Measurements from ENCODE around the gene PCCB.
"Not testable (repeated sequence)": the region's sequence is repeated elsewhere in the genome, so short reads cannot be mapped to it uniquely, and the experiment has no call there.

PCCB gene

GRCh38 chr3:136262559-136262958 is 12.4 kb downstream of the PCCB start:
- no peak for DNase-seq (ENCODE audit: low read depth)

GRCh38 chr3:136263251-136263650 is 13.1 kb downstream of the PCCB start:
- DNase-seq (ENCODE audit: low read depth) = no peak

DNA sequence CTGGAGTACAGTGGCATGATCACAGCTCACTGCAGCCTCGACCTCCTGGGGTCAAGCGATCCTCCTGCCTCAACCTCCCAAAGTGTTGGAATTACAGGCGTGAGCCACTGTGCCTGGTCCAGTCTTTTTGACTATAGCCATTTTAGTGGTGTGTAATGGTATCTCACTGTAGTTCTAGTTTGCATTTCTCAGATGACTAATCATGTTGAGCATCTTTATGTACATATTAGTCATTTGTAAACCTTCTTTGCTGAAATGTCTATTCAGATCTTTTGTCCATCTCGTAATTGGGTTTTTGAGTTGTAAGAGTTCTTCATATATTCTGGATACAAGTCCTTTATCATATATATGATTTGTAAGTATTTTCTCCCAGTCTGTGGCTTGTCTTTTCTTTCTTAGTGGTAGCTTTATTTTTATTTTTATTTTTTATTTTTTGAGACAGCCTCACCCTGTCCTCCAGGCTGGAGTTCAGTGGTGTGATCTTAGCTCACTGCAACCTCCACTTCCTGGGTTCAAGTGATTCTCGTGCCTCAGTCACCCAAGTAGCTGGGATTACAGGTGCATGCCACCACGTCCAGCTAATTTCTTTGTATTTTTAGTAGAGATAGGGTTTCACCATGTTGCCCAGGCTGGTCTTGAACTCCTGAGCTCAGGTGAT is 16.5 kb downstream of the PCCB start:
- not testable (repeated sequence) for DNase-seq (ENCODE audit: low read depth)

DNA sequence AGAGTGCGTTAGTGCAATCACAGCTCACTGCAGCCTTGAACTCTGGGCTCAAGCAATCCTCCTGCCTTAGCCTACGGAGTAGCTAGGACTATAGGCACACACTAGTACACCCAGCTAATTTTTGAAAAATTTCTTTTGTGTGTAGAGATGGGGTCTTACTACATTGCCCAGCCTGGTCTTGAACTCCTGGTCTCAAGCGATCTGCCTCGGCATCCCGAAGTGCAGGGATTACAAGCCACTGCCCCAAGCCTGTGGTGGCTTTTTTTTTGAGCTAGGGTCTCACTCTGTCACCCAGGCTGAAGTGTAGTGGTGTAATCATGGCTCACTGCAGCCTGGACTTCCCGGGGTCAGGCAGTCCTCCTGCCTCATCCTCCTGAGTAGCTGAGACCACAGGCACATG is 17.1 kb downstream of the PCCB start:
- no peak for DNase-seq (ENCODE audit: low read depth)

GRCh38 chr3:136270179-136270578 is 20.0 kb downstream of the PCCB start:
- DNase-seq (ENCODE audit: low read depth) = no peak

DNA sequence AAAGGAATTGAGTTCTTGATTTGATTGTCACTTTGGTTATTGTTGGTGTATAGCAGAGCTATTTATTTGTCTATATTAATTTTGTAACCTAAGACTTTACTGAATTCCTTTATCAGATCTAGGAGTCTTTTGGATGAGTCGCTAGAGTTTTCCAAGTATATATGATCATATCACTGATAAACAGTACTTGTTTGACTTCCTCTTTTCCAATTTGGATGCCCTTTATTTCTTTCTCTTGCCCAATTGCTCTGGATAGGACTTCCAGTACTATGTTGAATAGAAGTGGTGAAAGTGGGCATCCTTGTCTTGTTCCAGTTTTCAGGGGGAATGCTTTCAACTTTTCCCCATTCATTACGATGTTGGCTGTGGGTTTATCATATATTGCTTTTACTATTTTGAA is 21.5 kb downstream of the PCCB start:
- not testable (repeated sequence) for DNase-seq (ENCODE audit: low read depth)

DNA sequence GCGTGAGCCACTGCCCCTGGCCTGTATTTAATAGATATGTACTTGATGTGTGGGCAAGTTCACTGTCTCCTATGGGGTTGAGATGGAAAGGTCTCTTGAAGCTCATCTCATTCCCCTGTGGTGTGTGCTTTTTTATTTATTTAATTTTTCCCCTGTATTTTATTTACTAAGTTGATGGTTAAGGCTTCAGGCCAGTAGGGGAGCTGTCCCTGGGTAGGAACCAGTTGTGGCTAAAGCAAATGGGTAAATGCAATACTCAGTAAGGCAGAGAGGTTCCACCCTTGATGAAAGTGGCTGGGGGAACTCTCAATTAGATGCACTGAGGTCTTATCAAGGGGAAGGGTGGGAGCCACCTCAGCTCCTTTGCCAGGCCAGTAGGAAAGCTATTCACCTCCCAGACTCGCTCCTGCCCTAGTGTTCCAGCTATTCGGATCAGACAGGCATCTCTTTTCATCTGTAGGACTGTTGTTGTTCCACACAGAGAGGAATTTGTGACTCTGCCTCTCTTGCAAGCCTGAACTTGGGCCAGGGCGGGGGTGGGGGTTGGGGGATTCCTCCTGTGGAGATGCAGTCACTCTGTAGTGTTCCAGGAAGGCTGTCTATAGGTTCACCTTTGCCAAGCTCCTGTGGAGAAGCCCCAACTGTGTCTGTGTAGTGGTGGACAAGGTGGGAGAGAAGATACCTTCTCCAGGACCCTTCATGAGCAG is 26.1 kb downstream of the PCCB start:
- no peak for DNase-seq (ENCODE audit: low read depth)

DNA sequence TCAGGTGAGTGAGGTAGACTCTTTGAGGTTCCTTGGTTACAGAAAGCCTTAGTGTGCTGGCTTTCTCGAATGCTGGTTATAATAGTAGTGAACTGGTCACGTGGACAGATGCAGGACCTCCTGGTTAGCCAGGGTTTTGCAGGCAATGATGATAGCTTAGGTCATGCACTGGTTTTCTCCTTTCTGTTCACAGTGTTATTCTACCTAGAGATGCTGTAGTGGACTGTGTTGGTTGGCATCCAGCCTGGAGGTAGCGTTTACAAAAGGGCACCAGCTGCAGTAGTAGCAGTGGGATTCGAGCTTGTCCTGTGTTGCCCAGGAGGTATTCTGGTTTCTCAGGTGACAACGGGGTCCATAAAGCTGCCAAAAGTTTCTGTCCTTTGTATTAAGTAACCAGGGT is 27.0 kb downstream of the PCCB start:
- no peak for DNase-seq (ENCODE audit: low read depth)

GRCh38 chr3:136277634-136278033 is 27.5 kb downstream of the PCCB start:
- no peak for DNase-seq (ENCODE audit: low read depth)

GRCh38 chr3:136279092-136279491 is 29.0 kb downstream of the PCCB start:
- DNase-seq (ENCODE audit: low read depth) = no peak

DNA sequence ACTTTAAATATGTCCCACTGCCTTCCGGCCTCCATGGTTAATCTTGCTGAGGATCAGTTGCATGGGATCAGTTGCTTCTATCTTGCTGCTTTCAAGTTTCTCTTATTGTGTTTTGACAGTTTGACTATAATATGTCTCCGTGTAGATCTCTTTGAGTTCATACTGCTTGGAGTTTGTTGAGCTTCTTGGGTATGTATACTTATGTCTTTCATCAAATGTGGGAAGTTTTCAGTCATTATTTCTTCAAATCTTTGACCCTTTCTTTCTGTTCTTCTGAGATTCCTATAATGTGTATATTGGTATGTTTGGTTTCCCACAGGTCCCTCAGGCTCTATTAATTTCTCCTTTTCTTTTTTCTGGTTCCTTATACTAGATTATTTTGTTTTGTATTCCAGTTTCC is 30.8 kb downstream of the PCCB start:
- no peak for DNase-seq (ENCODE audit: low read depth)

- no peak for DNase-seq (ENCODE audit: low read depth)
These were observed 31.9 kb downstream of the PCCB start for GRCh38 chr3:136281966-136282520.

DNA sequence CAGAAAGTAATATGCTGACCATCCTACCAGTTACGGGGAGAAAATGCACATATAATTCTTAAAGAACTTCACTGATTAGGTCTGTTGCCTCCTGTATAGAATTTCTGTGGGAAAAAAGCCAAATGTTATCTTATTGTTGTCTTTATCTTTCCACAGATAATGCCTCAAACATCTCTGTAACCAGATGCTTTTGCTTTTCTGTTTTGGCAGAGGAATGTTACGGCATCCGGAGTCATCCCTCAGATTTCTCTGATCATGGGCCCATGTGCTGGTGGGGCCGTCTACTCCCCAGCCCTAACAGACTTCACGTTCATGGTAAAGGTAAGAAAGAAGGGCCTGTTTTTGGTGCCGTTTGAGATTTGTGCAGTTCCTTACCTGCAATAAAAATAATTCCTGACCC is 33.5 kb downstream of the PCCB start:
- DNase-seq (ENCODE audit: low read depth) = no peak

DNA sequence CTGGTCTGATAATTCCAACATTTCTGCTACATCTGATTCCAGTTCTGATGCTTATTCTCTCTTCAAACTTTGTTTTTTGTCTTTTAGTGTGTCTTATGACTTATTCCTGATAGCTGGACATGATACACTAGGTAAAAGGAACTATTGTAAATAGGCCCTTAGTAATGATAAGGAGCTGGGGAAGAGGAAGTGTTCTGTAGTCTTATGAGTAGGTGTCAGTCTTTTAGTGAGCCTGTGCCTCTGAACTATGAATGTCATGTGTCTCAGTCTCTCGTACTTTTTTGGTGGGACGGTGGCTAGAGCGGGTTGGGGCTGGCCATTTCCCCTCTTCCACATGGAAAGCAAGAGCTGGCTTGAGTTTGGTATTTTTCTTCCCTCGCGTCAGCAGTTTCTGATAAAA is 41.2 kb downstream of the PCCB start:
- no peak for DNase-seq (ENCODE audit: low read depth)

DNA sequence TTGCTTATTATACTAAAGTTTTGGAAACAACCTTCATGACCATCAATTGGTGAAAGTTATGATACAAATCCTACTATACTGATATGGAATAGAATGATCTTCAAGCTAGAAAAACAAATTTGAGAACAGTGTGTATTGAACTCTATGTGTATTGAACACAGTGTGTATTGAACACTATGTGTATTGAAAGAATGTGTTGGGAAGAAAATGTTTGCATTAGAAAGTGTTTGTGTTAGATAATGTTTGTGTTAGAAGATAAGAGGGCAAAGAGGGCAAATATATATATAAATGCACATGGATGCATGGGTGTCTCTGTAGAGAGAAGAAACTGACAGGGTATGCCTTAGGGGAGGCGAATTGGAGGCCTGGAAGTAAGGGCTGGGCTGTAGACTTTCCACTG is 42.4 kb downstream of the PCCB start:
- no peak for DNase-seq (ENCODE audit: low read depth)

GRCh38 chr3:136293279-136293678 is 43.1 kb downstream of the PCCB start:
- no peak for DNase-seq (ENCODE audit: low read depth)

DNA sequence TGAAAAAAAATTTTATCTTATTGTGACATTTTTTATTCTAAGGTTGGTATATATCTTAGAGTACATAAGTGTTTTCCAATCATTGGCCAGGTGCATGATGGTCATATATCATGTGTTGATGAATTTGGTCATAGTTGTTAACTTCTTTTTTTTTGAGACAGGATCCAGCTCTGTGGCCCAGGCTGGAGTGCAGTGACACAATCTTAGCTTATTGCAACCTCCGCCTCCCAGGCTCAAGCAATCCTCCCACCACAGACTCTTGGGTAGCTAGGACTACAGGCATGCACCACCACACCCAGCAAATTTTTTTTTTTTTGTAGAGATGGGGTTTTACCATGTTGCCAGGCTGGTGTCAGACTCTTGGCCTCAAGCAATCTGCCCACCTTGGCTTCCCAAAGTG is 44.0 kb downstream of the PCCB start:
- DNase-seq (ENCODE audit: low read depth) = no peak

DNA sequence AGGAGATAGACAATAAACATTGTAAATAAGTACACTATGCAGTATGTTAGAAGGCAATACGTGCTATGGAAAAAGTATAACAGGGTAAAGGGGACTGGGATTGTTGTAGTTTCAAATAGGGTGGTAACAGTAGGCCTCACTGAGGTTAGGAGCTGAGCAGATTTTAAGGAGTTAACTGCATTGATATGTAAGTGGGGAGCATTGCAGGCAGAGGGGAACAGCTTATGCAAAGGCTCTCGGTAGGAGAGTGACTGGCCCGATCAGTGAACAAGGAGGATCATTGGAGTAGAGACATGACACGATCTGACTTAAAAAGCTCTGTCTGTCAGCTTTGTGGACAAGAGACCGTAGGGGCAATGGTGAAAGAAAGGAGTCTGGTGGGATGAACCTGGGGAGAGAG is 46.8 kb downstream of the PCCB start:
- DNase-seq (ENCODE audit: low read depth) = no peak

GRCh38 chr3:136297826-136298225 is 47.7 kb downstream of the PCCB start:
- no peak for DNase-seq (ENCODE audit: low read depth)

DNA sequence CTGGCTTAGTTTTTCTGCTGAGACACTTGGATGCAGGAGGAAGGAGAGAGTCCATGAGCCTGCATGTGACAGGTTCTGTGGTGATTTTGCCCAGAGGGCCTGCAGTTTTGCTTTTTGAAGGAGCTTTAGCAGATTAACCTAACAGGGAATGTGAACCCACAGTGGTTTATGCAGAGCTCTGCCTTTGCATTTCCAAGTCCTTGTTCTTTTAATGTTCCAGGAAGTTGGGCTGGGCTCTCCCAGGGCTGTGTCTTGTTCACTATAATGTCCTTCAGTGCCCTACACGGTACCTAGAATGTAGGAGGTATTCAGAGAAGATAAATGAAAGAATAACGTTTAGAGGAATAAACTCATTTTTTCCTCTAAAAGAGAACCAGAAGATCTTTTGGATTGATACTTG is 50.3 kb downstream of the PCCB start:
- no peak for DNase-seq (ENCODE audit: low read depth)

GRCh38 chr3:136305879-136306278 is 55.7 kb downstream of the PCCB start:
- no peak for DNase-seq (ENCODE audit: low read depth)

DNA sequence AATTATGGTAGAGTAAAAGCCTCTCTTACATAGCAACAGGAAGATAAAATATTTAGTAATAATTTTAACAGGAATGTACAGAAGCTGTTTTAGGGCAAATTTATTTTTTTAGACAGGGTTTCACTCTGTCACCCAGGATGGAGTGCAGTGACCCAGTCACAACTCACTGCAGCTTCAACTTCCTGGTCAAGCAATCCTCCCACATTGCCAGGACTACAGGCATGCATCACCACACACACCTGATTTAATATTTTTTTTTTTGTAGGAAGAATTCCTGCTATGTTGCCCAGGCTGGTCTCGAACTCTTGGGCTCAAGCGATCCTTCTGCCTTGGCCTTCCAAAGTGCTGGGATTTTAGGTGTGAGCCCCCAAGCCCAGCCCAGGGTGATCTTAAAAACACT is 61.1 kb downstream of the PCCB start:
- DNase-seq (ENCODE audit: low read depth) = no peak

- no peak for DNase-seq (ENCODE audit: low read depth)
These were observed 61.8 kb downstream of the PCCB start for GRCh38 chr3:136311968-136312367.

- no peak for DNase-seq (ENCODE audit: low read depth)
These were observed 76.2 kb downstream of the PCCB start for GRCh38 chr3:136326316-136326715.
